ENCODE measurements around the gene RBL2.
"Not testable (repeated sequence)": the region's sequence is repeated elsewhere in the genome, so short reads cannot be mapped to it uniquely, and the experiment has no call there.

RBL2 gene

GRCh38 chr16:53503991-53504663 lies 69.9 kb downstream of the RBL2 start:
- peak in 1 of 2 donors; percentile 5 for DNase-seq (ENCODE audit: low read depth in 1 of 2, low spot score in 1 of 2)

DNA sequence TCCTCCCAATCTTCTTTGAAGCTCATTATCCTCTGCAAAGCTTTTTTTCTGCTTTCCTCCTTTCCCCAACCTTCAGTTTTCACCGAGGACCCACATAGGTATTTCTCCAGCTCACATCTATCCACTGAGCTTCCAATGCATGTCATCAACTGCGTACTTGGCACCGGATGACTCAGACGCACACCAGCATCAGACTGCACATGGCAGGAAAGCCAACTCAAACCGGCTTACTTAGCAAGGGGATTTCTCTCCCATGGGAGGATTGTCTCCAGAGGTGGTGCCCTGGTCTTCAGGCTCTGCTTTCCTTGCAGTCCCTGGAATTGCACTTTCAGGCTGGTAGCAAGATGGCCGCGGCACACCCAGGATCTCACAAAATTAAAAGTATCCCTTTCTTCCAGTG lies 70.4 kb downstream of the RBL2 start:
- peak in 1 of 2 donors; percentile 7 for DNase-seq (ENCODE audit: low read depth in 1 of 2, low spot score in 1 of 2)

DNA sequence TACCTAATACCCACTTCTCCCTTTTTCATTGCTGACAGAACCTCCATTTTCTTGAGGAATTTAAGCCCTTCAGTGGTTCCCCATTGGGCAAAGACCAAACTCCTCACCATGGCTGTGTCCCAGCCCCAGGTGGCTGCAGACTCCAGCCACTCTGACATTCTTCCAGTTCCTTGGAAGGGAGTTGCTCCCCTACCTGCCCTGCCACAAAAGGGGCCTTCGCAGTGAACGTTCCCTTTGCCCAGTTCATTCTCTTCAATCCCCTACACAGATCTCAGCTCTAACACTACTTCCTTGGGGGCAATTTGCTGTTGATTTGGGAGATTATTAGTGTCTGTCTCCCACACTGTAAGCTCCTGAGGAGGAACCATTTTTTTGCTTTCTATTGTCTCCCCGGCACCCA lies 72.0 kb downstream of the RBL2 start:
- DNase-seq (ENCODE audit: low read depth in 1 of 2, low spot score in 1 of 2): no peak

DNA sequence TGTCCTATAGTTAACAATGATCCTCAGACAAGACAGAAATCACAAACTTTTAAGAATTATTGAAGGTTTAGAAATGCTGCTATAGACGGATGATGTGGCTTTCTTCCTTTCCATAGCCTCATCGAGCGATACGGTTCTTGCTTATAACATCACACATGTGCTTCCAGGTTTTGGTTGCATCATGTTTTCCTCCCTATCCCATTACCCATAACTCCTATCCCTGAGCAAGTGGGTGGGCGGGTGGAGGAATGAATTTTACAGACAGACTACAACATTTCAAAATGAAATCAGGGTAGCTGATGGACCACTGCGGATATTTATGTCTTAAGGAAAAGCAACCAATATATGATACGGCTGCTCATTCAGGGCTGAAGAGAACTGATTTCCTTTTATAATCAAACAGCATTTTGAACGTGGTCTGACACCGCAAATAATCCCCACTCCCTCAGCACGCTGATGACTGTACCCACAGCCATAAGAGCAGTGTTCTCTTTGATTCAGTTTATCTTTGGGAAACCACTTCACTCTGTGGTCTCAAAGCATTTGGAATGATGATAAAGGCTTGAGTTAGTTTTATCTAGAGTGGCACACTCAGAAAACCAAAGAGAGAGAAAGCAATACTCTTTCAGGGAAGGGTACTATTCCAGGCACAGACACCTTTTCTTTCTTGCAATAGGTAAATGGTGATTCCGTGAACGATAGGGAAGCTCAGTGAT lies 73.4 kb downstream of the RBL2 start:
- no peak for DNase-seq (ENCODE audit: low read depth in 1 of 2, low spot score in 1 of 2)

DNA sequence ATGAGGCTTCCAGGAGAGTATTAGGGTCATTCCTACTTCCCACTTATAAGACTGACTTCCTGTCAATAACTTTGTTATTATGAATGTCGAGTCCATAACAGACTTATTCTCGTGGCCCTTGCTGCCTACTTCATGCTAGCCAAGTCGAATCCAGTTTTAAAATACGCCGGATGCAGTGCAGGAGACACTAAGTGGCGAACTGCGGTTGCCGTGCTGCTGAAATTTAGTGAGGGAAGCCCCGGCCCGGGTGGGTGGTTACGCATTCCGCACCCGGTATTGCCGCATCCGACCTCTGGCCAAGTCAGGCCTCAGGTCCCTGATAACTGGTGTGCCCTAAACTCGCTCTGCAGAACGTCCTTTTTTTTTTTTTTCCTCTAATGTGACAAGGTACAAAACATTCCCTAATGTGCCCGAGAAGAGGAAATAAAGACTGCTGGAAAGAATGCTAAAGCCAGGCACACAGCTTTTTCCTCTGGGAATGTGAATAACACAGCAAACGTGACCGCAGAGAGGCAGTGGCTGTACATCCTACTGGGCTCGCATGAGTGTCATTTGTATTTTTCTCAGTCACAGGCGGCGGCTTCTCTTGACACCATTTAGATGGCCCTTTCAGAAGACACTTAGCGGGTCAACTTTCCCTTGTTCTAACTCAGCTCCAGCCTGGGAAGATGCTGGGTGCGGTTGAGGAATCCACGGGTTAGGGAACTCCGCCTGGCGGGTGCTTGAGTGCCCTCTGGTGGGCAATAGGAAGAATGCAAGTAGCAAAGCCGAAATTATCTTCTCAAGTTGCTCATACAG lies 75.8 kb downstream of the RBL2 start:
- peak in 1 of 2 donors; percentile 15 for DNase-seq (ENCODE audit: low read depth in 1 of 2, low spot score in 1 of 2)

DNA sequence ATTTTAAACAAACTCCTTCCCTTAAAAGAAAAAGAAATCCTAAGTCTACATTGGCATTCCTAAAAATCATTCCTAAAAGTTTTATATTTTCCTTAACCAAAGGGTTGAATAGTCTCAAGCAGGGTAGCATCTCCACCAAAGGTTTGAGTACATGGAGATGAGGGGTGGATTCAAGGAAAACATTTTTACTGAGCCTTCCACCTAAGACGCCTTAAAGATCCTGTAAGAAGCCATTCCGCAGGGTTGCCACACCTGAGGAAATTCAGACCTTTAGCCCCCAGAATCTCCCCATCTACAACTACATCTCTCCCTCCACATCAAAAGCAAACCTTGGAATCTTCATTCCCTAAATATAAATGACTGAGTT lies 76.4 kb downstream of the RBL2 start:
- no peak for DNase-seq (ENCODE audit: low read depth in 1 of 2, low spot score in 1 of 2)

GRCh38 chr16:53511084-53511402 lies 76.8 kb downstream of the RBL2 start:
- no peak for DNase-seq (ENCODE audit: low read depth in 1 of 2, low spot score in 1 of 2)

- DNase-seq (ENCODE audit: low read depth in 1 of 2, low spot score in 1 of 2): no peak
These were observed 77.4 kb downstream of the RBL2 start for GRCh38 chr16:53511403-53512280.

DNA sequence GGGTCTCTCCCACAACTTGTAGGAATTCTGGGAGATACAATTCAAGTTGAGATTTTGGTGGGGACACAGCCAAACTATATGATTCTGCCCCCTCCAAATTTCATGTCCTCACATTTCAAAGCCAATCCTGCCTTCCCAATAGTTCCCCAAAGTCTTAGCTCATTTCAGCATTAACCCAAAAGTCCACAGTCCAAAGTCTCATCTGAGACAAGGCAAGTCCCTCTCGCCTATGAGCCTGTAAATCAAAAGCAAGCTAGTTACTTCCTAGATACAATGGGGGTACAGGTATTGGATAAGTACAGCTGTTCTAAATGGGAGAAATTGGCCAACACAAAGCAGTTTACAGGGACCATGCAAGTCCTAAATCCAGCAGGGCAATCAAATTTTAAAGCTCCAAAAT lies 78.5 kb downstream of the RBL2 start:
- DNase-seq (ENCODE audit: low read depth in 1 of 2, low spot score in 1 of 2): not testable (repeated sequence)

DNA sequence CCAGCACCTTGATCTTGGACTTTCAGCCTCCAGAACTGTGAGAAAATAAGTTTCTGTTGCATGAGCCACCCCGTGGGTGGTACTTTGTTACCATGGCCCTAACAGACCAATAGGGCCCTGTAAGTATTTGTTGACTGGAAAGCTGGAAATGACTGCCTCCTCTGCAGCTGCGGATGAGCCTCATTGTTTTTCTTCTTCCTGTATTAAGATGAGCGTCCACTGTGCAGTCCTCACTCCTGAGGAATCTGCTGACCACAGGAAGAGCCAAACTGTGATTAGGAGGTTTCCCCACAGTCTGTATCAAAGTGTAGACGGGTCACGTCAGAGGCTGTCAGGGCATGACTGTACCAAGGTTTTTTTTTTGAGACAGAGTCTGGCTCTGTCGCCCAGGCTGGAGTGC lies 81.0 kb downstream of the RBL2 start:
- no peak for DNase-seq (ENCODE audit: low read depth in 1 of 2, low spot score in 1 of 2)

DNA sequence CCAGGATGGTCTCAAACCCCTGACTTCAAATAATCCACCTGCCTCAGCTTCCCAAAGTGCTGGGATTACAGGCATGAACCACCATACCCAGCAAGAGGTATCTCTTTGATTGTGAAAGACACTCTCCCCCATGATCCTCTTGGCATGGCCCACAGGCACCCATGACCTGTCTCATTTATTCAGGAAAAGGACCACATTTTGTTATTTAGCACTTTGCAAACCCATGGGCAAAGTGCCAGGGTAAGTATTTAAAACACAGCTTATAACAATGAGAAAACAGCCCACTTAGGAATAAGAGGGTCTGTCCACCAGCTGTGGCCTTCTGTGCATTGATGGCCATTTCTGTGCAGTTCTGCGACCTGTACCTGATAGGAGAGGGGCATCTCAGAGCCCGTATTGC lies 81.5 kb downstream of the RBL2 start:
- DNase-seq (ENCODE audit: low read depth in 1 of 2, low spot score in 1 of 2): no peak

DNA sequence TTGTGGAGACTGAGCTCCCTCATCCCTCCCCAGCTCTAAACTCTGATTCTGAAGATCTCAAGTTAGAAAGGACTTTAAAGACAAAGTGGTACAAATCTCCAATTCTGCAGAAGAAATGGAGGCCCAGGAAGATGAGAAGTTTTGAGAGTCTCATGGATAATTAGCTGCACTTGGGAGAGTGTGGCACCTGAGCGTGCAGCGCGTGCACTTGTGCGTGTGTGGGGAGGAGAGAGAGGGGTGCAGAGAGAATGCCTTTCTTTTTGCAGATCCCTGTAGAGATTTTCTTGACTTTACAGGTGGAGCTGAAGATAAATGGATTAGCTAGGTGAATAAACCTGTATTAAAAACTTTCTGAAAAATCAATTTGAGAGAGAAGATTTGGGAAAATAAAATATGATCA lies 83.6 kb downstream of the RBL2 start:
- no peak for DNase-seq (ENCODE audit: low read depth in 1 of 2, low spot score in 1 of 2)

DNA sequence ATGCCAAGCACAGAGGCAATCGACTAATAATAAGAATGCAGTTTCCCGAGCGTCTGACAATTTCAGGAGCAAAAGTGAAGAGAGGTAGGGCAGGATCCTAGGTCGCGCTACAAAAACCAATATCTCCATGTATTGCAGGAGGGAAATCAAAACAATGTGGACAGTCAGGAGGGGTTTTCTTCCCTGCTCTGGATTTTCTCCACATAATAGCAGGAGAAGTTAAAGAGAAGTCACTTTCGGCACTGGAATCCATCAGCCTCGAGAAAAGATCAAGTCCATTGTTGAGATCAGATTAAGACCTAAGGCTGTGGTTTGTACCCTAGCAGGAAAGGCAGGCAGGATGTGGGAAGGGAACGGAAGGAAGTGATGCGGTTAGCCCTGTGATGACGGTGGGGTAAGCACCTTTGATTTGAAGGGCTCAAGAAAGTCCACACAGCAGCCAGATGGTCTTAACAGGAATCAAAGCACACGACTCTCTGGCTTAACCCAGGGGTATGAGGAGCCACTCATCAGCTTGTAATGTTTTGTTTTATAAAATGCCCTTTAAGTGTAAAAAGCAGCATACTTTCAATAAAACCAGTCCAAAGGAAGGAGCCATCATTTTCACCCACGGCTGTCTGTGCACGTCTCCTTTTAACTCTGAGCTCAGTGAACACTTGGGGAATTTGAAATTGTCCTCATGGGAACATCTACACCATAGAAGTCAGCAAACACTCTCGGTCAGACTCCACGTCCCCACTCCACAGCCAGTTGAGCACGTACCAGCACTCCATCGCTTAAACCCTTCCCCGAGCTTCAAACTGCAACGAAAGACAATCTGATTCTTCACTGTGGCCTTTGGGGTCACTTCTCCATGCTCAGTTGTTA lies 84.5 kb downstream of the RBL2 start:
- DNase-seq (ENCODE audit: low read depth in 1 of 2, low spot score in 1 of 2): peak; percentile 53 to 57

GRCh38 chr16:53519417-53520091 lies 85.3 kb downstream of the RBL2 start:
- no peak for DNase-seq (ENCODE audit: low read depth in 1 of 2, low spot score in 1 of 2)

DNA sequence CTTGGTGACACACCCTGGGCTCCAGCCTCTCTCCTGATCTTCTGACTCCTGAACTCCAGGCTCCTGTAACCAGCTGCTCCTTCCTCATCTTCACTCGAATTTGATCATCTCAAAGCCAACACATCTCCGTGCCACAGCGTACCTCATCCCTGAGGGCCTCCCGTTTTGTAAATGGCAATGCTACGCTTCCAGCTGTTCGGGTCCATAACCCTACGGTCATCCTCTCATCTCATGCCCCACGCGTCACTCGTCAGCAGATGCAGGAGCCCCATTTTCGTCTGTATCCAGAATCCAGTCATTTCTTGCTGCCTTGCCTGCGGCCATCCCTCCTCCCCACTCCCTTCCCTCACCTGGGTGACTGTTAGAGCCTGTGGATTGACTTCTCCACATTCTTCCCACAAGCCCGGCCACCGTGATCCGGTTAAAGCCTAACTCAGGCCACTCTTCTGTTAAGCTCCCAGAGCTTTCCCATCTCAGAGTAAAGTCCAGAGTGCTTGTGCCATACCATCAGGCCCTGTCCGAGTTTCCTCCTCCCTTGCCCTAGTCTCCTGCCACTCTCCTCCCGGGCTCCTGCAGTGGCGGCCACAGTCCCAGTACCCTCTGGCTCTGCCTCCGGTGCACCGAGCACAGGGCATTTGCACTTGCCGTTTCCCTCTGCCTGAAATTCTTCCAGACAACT lies 89.0 kb downstream of the RBL2 start:
- DNase-seq (ENCODE audit: low read depth in 1 of 2, low spot score in 1 of 2): no peak

- DNase-seq (ENCODE audit: low read depth in 1 of 2, low spot score in 1 of 2): no peak
These were observed 89.8 kb downstream of the RBL2 start for GRCh38 chr16:53523971-53524548.

DNA sequence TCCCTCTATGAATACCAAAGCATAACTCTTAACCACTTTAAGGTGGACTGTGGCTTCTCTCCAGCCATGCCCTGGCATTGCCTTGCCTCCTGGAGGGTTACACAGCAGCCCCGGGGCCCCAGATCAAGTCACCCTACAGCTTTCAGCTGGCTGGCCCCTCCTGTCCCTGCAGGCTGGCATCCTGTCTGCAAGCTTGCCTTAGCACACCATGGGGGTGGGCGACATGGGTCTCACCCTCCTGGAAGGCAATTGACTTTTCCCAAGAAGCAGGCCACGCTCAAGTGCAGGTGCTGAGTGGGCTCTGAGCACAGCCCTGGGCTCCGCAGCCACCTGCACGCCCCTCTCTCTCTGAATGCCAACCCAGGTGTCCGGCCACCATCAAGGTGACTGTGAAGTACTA lies 94.5 kb downstream of the RBL2 start:
- DNase-seq (ENCODE audit: low read depth in 1 of 2, low spot score in 1 of 2): no peak

DNA sequence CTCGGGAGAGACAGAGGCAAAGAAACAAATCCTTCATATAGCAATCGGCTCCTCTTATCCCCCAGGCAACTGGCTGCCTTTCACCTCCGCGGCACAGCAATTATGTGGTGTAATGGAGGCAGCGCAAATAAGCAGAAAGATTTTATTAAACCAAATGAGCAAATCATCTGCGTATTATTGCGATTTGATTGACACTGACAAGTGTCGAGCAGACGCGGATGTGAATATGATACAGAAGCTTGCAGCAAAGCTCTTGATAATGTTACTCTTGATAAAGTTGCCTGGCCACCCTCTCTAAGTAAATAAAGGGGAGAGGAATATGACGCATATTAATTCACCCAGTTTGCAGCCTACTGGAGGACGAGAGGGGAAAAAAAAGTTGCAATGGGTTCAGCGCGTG lies 95.2 kb downstream of the RBL2 start:
- DNase-seq (ENCODE audit: low read depth in 1 of 2, low spot score in 1 of 2): no peak

GRCh38 chr16:53530046-53530445 lies 95.8 kb downstream of the RBL2 start:
- no peak for DNase-seq (ENCODE audit: low read depth in 1 of 2, low spot score in 1 of 2)
